H1 (cell line): ENCODE data around the gene DISC1. TPM values are rescaled to one million over a fixed set of nuclear protein-coding genes. Genes with fewer than 3 reads are reported as not detected.

ENCODE experiments used
- CTCF ChIA-PET: fragments of 300-600 bp; sonication (Branson Sonifier 250); formaldehyde crosslinking; loops from one replicate; lab custom pipeline; 2021; ENCODE audit not compliant: partially characterized antibody; lab: Charles Lee
- POLR2A ChIA-PET: fragments of 300-600 bp; sonication (Branson Sonifier 250); formaldehyde crosslinking; loops from one replicate; lab custom pipeline; 2021; ENCODE audit warnings: inconsistent platforms; ENCODE audit not compliant: partially characterized antibody; lab: Charles Lee
- DNase-seq, 2 experiments: peaks; one replicate each; pipeline versions ENCODE4 v3.0.0 to v3.0.0-alpha.2; 2010 to 2022; ENCODE audit warnings: low spot score in 2 of 2, low read depth in 1 of 2, mixed read lengths in 1 of 2
- FAIRE-seq: peaks from 2 replicates; lab custom pipeline; 2011; peaks lifted over from hg19 to GRCh38; lab: Jason Lieb, UNC
- H2AFZ ChIP-seq: 2 replicates; pipeline ENCODE4 v1.8.1; 2012; ENCODE audit warnings: low read length, inconsistent platforms
- H2AK5ac ChIP-seq: 2 replicates; pipeline ENCODE4 v1.6.1; 2013; ENCODE audit warnings: low read depth, low read length
- H2BK120ac ChIP-seq: replicated peaks from 2 replicates; pipeline ENCODE3; 2013; ENCODE audit warnings: low read depth, low read length, inconsistent platforms
- H2BK12ac ChIP-seq: 2 replicates; pipeline ENCODE4 v1.6.1; 2013; ENCODE audit warnings: low read depth, low read length
- H2BK15ac ChIP-seq: 2 replicates; pipeline ENCODE4 v1.6.1; 2013; ENCODE audit warnings: low read length
- H2BK20ac ChIP-seq: 2 replicates; pipeline ENCODE4 v1.6.1; 2013; ENCODE audit warnings: low read length
- H2BK5ac ChIP-seq: 2 replicates; pipeline ENCODE4 v1.6.1; 2013; ENCODE audit warnings: low read depth, low read length
- H3K14ac ChIP-seq: 2 replicates; pipeline ENCODE4 v1.6.1; 2013; ENCODE audit warnings: inconsistent platforms; ENCODE audit not compliant: insufficient read length
- H3K18ac ChIP-seq: 2 replicates; pipeline ENCODE4 v1.6.1; 2013; ENCODE audit warnings: low read length; ENCODE audit errors: extremely low read depth
- H3K23ac ChIP-seq: 2 replicates; pipeline ENCODE4 v1.6.1; 2013; ENCODE audit warnings: inconsistent platforms; ENCODE audit not compliant: insufficient read length
- H3K23me2 ChIP-seq: 2 replicates; pipeline ENCODE4 v1.6.1; 2013; ENCODE audit warnings: low read depth, low read length
- H3K27ac ChIP-seq: 2 replicates; pipeline ENCODE4 v1.6.1; 2011; ENCODE audit warnings: low read depth, low read length, inconsistent platforms
- H3K27me3 ChIP-seq, 4 experiments: replicated peaks in 1 of 4; 1 replicate in 1 of 4; 2 replicates in 3 of 4; pipeline versions ENCODE4 v1.6.1 to v1.8.1; 2011 to 2013; ENCODE audit warnings: low read length in 3 of 4, mild to moderate bottlenecking in 3 of 4, inconsistent platforms in 2 of 4, mixed read lengths in 2 of 4, moderate library complexity in 1 of 4; ENCODE audit not compliant: control insufficient read depth in 3 of 4, insufficient read depth in 3 of 4; ENCODE audit errors: extremely low read depth in 1 of 4
- H3K36me3 ChIP-seq, 4 experiments: 2 replicates each; pipeline versions ENCODE4 v1.6.1 to v1.8.1; 2011 to 2013; ENCODE audit warnings: mild to moderate bottlenecking in 4 of 4, low read length in 3 of 4, moderate library complexity in 2 of 4, control low read depth in 1 of 4, inconsistent platforms in 1 of 4; ENCODE audit not compliant: insufficient read depth in 4 of 4, control insufficient read depth in 2 of 4
- H3K4ac ChIP-seq: replicated peaks from 2 replicates; pipeline ENCODE3; 2013; ENCODE audit warnings: low read length, low read depth, mixed read lengths, inconsistent platforms; ENCODE audit not compliant: insufficient read length
- H3K4me1 ChIP-seq, 4 experiments: replicated peaks in 1 of 4; 1 replicate in 1 of 4; 2 replicates in 3 of 4; pipeline versions ENCODE4 v1.6.1 to v1.8.1; 2011 to 2013; ENCODE audit warnings: low read length in 3 of 4, inconsistent platforms in 2 of 4, mixed read lengths in 1 of 4; ENCODE audit not compliant: insufficient read depth in 4 of 4, control insufficient read depth in 3 of 4
- H3K4me2 ChIP-seq, 2 experiments: 2 replicates each; pipeline versions ENCODE4 v1.6.1 to v1.8.1; 2011 to 2013; ENCODE audit warnings: low read depth in 2 of 2, low read length in 2 of 2, control low read depth in 1 of 2, inconsistent platforms in 1 of 2, mild to moderate bottlenecking in 1 of 2; ENCODE audit not compliant: insufficient read depth in 1 of 2
- H3K4me3 ChIP-seq, 4 experiments: fragments of 200-600, 300-600 bp in 1 of 4; sonication (generic), shearing (Covaris generic), sonication (Bioruptor Twin) in 1 of 4; 2 replicates each; pipeline versions ENCODE4 v1.5.1 to v1.8.1; 2011 to 2016; ENCODE audit warnings: low read length in 4 of 4, low read depth in 3 of 4, control low read depth in 2 of 4, inconsistent platforms in 2 of 4, mild to moderate bottlenecking in 2 of 4, mixed read lengths in 1 of 4, moderate library complexity in 1 of 4; ENCODE audit not compliant: insufficient read depth in 2 of 4; ENCODE audit errors: extremely low read depth in 1 of 4
- H3K56ac ChIP-seq: replicated peaks from 2 replicates; pipeline ENCODE3; 2013; ENCODE audit warnings: low read depth, mild to moderate bottlenecking, mixed read lengths, low read length, inconsistent platforms; ENCODE audit not compliant: insufficient read length
- H3K79me1 ChIP-seq: 2 replicates; pipeline ENCODE4 v1.6.1; 2013; ENCODE audit warnings: low read depth, low read length, control low read depth
- H3K79me2 ChIP-seq, 2 experiments: 2 replicates each; pipeline versions ENCODE4 v1.6.1 to v1.8.1; 2012 to 2013; ENCODE audit warnings: low read length in 2 of 2, mild to moderate bottlenecking in 2 of 2, inconsistent platforms in 1 of 2; ENCODE audit not compliant: insufficient read depth in 2 of 2, control insufficient read depth in 1 of 2
- H3K9ac ChIP-seq, 4 experiments: replicated peaks in 1 of 4; 1 replicate in 1 of 4; 2 replicates in 3 of 4; pipeline versions ENCODE4 v1.6.1 to v1.8.1; 2011 to 2013; ENCODE audit warnings: low read depth in 3 of 4, low read length in 3 of 4, control low read depth in 2 of 4, mild to moderate bottlenecking in 2 of 4, moderate library complexity in 2 of 4, inconsistent platforms in 1 of 4; ENCODE audit errors: extremely low read depth in 1 of 4
- H3K9me3 ChIP-seq, 2 experiments: 2 replicates each; pipeline versions ENCODE4 v1.6.1 to v1.8.1; 2012 to 2013; ENCODE audit warnings: mild to moderate bottlenecking in 2 of 2, moderate library complexity in 2 of 2, control low read depth in 1 of 2, inconsistent platforms in 1 of 2, low read depth in 1 of 2, low read length in 1 of 2, mixed read lengths in 1 of 2; ENCODE audit not compliant: insufficient read depth in 2 of 2
- H4K20me1 ChIP-seq, 2 experiments: replicated peaks in 1 of 2; 2 replicates each; pipeline versions ENCODE3 to v1.8.1; 2011 to 2013; ENCODE audit warnings: inconsistent platforms in 2 of 2, low read length in 2 of 2, mild to moderate bottlenecking in 1 of 2; ENCODE audit not compliant: insufficient read depth in 2 of 2, control insufficient read depth in 1 of 2
- H4K5ac ChIP-seq: 2 replicates; pipeline ENCODE4 v1.6.1; 2013; ENCODE audit warnings: low read length, low read depth, mixed read lengths, inconsistent platforms; ENCODE audit not compliant: insufficient read length
- H4K8ac ChIP-seq: 2 replicates; pipeline ENCODE4 v1.8.0; 2013; ENCODE audit warnings: mild to moderate bottlenecking, moderate library complexity, low read length, inconsistent platforms; ENCODE audit not compliant: insufficient read depth; ENCODE audit errors: extremely low read depth
- H4K91ac ChIP-seq: replicated peaks from 2 replicates; pipeline ENCODE3; 2013; ENCODE audit warnings: low read length, mixed read lengths, inconsistent platforms; ENCODE audit not compliant: insufficient read length
- BRCA1 ChIP-seq: IDR thresholded peaks from 2 replicates; pipeline ENCODE4 v1.6.1; 2012; ENCODE audit warnings: low read depth, low read length, improper control_type of control experiment
- PHF8 ChIP-seq: fragments of 200-600 bp; sonication (generic); conservative IDR thresholded peaks from 2 replicates; pipeline ENCODE4 v1.7.1; 2012; ENCODE audit warnings: low read depth, mild to moderate bottlenecking, inconsistent platforms, low read length, moderate library complexity
- POLR2A ChIP-seq, 2 experiments: IDR thresholded peaks; 1 replicate in 1 of 2; 2 replicates in 1 of 2; pipeline ENCODE4 v1.6.1; 2011; ENCODE audit warnings: low read depth in 2 of 2, low read length in 2 of 2, mild to moderate bottlenecking in 2 of 2; ENCODE audit errors: control extremely low read depth in 1 of 2
- POLR2AphosphoS5 ChIP-seq: IDR thresholded peaks from 2 replicates; pipeline ENCODE4 v1.6.1; 2011; ENCODE audit warnings: low read depth, low read length
- RNF2 ChIP-seq: fragments of 200-900, 300-1000 bp; sonication (generic); IDR thresholded peaks from 2 replicates; pipeline ENCODE4 v1.7.1; 2016; ENCODE audit warnings: borderline replicate concordance, low read depth, mild to moderate bottlenecking, antibody characterized with exemption, low read length; ENCODE audit not compliant: poor library complexity, severe bottlenecking; ENCODE audit errors: missing control alignments
- SP2 ChIP-seq: IDR thresholded peaks from 2 replicates; pipeline ENCODE4 v1.6.1; 2012; ENCODE audit warnings: mild to moderate bottlenecking, low read length, inconsistent platforms
- SP4 ChIP-seq: IDR thresholded peaks from 2 replicates; pipeline ENCODE4 v1.6.1; 2012; ENCODE audit warnings: low read length, inconsistent platforms
- TAF7 ChIP-seq: optimal IDR thresholded peaks from 2 replicates; pipeline ENCODE3; 2011; ENCODE audit warnings: low read depth, mild to moderate bottlenecking, inconsistent platforms, low read length, moderate library complexity, borderline replicate concordance
- TCF12 ChIP-seq: IDR thresholded peaks from 2 replicates; pipeline ENCODE4 v1.6.1; 2011; ENCODE audit warnings: low read depth, mild to moderate bottlenecking, low read length
- WGBS, 2 experiments: shearing (Covaris generic) in 1 of 2; methylation state at CpG; one replicate each; pipeline versions ENCODE4 v1.1.6 to v1.1.7; 2013 to 2015; ENCODE audit warnings: low lambda C conversion rate in 2 of 2, mixed read lengths in 2 of 2, inconsistent platforms in 1 of 2, low coverage in 1 of 2, missing lambda C conversion rate in 1 of 2; ENCODE audit not compliant: insufficient replicate concordance in 2 of 2, insufficient coverage in 1 of 2, insufficient read length in 1 of 2; ENCODE audit errors: extremely low coverage in 1 of 2, missing lambda C conversion rate in 1 of 2; 5-methylcytosine and 5-hydroxymethylcytosine counted together
- polyA plus RNA-seq, 7 experiments: library from polyadenylated mRNA; depleted of rRNA in 3 of 7; stranded (reverse) in 5 of 7; unstranded in 2 of 7; fragments of >200 nt in 5 of 7; fragments of 200-250 nt in 2 of 7; gene quantifications; 1 replicate in 5 of 7; 2 replicates in 1 of 7; 4 replicates in 1 of 7; pipeline versions ENCODE4 v1.2.1 to v1.2.3, GENCODE V29; 2011 to 2013; ENCODE audit warnings: missing spikeins in 2 of 7, mixed read lengths in 2 of 7
- total RNA-seq: library from RNA; stranded (reverse); fragmentation: NEBNext Ultra II Directional; extraction: Animal tissue kit (Norgen Biotek cat#: 25700); gene quantifications from 2 replicates; pipeline ENCODE4 v1.2.1, GENCODE V29; 2021

DISC1 gene
- total and polyA plus RNA-seq, 2 of the 8 experiments (the other 6 are each of a cell fraction or from before 2014, with no cell fraction given), result 1.1 to 3.5 TPM

DNA sequence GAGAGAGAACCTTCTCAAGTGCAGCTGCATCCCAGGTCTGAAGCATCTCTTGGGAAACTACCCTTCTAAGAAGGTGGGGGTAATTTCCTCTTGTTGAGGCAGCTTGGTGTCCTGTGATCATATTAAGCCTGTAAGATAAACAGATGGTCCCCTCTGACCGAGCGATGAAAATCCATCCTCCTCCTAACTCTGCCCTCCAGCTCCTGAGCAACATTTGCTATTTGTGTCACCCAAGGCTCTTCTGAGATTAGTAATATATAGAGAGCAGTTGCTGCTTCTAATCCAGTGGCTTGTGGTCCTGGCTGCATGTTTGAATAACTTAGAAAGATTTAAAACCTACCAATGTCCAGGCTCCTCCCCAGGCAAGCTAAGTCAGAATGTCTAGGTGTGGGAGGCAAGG, 123.7 kb downstream of the DISC1 start:
- H2BK20ac ChIP-seq, result no peak overlapping the region
- H4K91ac ChIP-seq, result no peak overlapping the region
- 85% methylated on average over 2 of the region's 2 CpGs; no CpG with 5 or more reads in 1 of the 2 experiments for WGBS, 2 experiments
- no peak overlapping the region for H3K27ac ChIP-seq
- H3K4me2 ChIP-seq, result no peak overlapping the region
- peaks cover 0 to 2% (median 0%) of the 10 kb centered on the region in 4 experiments; a peak in 1 of 8 replicates for H3K36me3 ChIP-seq
- no peak overlapping the region for H3K9ac ChIP-seq
- H3K27me3 ChIP-seq, result no peaks in the 10 kb centered on the region
- ChIA-PET POLR2A (no interaction called here), CTCF (no interaction called here)
- no peak overlapping the region for H3K4me3 ChIP-seq
- H4K5ac ChIP-seq, result no peak overlapping the region
- no peak overlapping the region for H2BK120ac ChIP-seq
- H3K23ac ChIP-seq, result no peak overlapping the region
- no peaks in the 10 kb centered on the region for H4K20me1 ChIP-seq
- no peak for TF ChIP-seq POLR2A (IDR thresholded peaks at IDR 0.05; ENCODE audit: control extremely low read depth in 1 of 2, low read depth in 2 of 2, low read length in 2 of 2)
- no peak for TF ChIP-seq SP4
- no peak for TF ChIP-seq PHF8
- TF ChIP-seq POLR2AphosphoS5, result no peak
- no peak for TF ChIP-seq RNF2
- no peak for TF ChIP-seq BRCA1
- no peak for TF ChIP-seq SP2
- no peak for TF ChIP-seq TAF7
- no peak for TF ChIP-seq TCF12
- H3K56ac ChIP-seq, result no peak overlapping the region
- no peak overlapping the region for H3K14ac ChIP-seq
- H2BK12ac ChIP-seq, result no peak overlapping the region
- H3K9me3 ChIP-seq, result peaks cover 16 to 21% of the 10 kb centered on the region in 2 experiments
- H2AFZ ChIP-seq, result no peak overlapping the region
- FAIRE-seq (no peak), DNase-seq (no peak)
- H3K79me1 ChIP-seq, result no peaks in the 10 kb centered on the region
- H3K23me2 ChIP-seq, result no peaks in the 10 kb centered on the region
- H2BK5ac ChIP-seq, result no peak overlapping the region
- no peak overlapping the region for H4K8ac ChIP-seq
- no peak overlapping the region for H2AK5ac ChIP-seq
- H2BK15ac ChIP-seq, result no peak overlapping the region
- H3K18ac ChIP-seq, result no peak overlapping the region
- H3K4ac ChIP-seq, result no peak overlapping the region
- no peaks in the 10 kb centered on the region for H3K79me2 ChIP-seq
- H3K4me1 ChIP-seq, result no peaks in the 10 kb centered on the region
